CD4-positive, alpha-beta memory T cell (primary cell): ENCODE data around the gene IKZF1. TPM values are rescaled to one million over a fixed set of nuclear protein-coding genes. Genes with fewer than 3 reads are reported as not detected.

Experiments used
- CTCF ChIA-PET: fragments of 350-600 bp; sonication (Branson Sonifier 250); formaldehyde crosslinking; loops from one replicate; lab custom pipeline; 2021; ENCODE audit warnings: inconsistent platforms; ENCODE audit not compliant: partially characterized antibody; lab: Charles Lee
- POLR2A ChIA-PET: fragments of 350-600 bp; sonication (Branson Sonifier 250); formaldehyde crosslinking; loops from one replicate; lab custom pipeline; 2021; ENCODE audit not compliant: partially characterized antibody; lab: Charles Lee
- DNase-seq, 5 donors: peaks; one replicate each; pipeline versions ENCODE4 v3.0.0 to v3.0.0-alpha.2; 2020 to 2022; ENCODE audit warnings: mixed read lengths in 1 of 5
- H3K27ac ChIP-seq: one replicate; pipeline ENCODE4 v1.7.0; 2013; ENCODE audit warnings: low read depth, low read length
- H3K27me3 ChIP-seq: 2 replicates; pipeline ENCODE4 v1.7.0; 2013; ENCODE audit warnings: mild to moderate bottlenecking, low read length, moderate library complexity; ENCODE audit not compliant: insufficient read depth
- H3K36me3 ChIP-seq: 2 replicates; pipeline ENCODE4 v1.7.0; 2013; ENCODE audit warnings: mild to moderate bottlenecking, low read length, moderate library complexity; ENCODE audit not compliant: insufficient read depth
- H3K4me1 ChIP-seq: 2 replicates; pipeline ENCODE4 v1.7.0; 2013; ENCODE audit warnings: mild to moderate bottlenecking, low read length, moderate library complexity; ENCODE audit not compliant: insufficient read depth
- H3K4me3 ChIP-seq, 2 donors: one replicate each; pipeline ENCODE4 v1.7.0; 2013; ENCODE audit warnings: low read length in 2 of 2, mild to moderate bottlenecking in 1 of 2
- H3K9me3 ChIP-seq, 2 donors: one replicate each; pipeline ENCODE4 v1.7.0; 2013; ENCODE audit warnings: low read length in 2 of 2, control low read depth in 1 of 2; ENCODE audit not compliant: control insufficient read depth in 1 of 2
- H3K27ac Mint-ChIP-seq, 7 donors: one replicate each; pipeline ENCODE4 v1.8.0; 2020 to 2021; ENCODE audit warnings: mixed read lengths in 7 of 7, mild to moderate bottlenecking in 6 of 7, inconsistent platforms in 3 of 7, moderate library complexity in 3 of 7
- H3K27me3 Mint-ChIP-seq, 2 donors: one replicate each; pipeline ENCODE4 v1.8.0; 2020 to 2021; ENCODE audit warnings: mixed read lengths in 2 of 2
- H3K36me3 Mint-ChIP-seq, 2 donors: one replicate each; pipeline ENCODE4 v1.8.0; 2020 to 2021; ENCODE audit warnings: mixed read lengths in 2 of 2, inconsistent platforms in 1 of 2, mild to moderate bottlenecking in 1 of 2
- H3K4me1 Mint-ChIP-seq, 4 donors: one replicate each; pipeline ENCODE4 v1.8.0; 2020 to 2021; ENCODE audit warnings: mixed read lengths in 4 of 4, mild to moderate bottlenecking in 1 of 4
- H3K4me3 Mint-ChIP-seq, 8 donors: one replicate each; pipeline ENCODE4 v1.8.0; 2020 to 2021; ENCODE audit warnings: mixed read lengths in 8 of 8, mild to moderate bottlenecking in 7 of 8, moderate library complexity in 6 of 8, inconsistent platforms in 3 of 8
- H3K9me3 Mint-ChIP-seq, 8 donors: one replicate each; pipeline ENCODE4 v1.8.0; 2020 to 2021; ENCODE audit warnings: mixed read lengths in 8 of 8, mild to moderate bottlenecking in 5 of 8, inconsistent platforms in 3 of 8, moderate library complexity in 1 of 8
- intact Hi-C: fragments of 100-400 bp; cut with micrococcal nuclease; formaldehyde crosslinking; loops from one replicate; pipeline ENCODE4 v1.15.1; 2023
- polyA plus RNA-seq, 2 donors: library from polyadenylated mRNA; unstranded; fragments of 300-500 nt; fragmentation: Illumina TruSeq; gene quantifications; one replicate each; pipeline ENCODE4 v1.2.3, GENCODE V29; 2021
- total RNA-seq, 2 experiments: library from RNA; stranded (reverse); gene quantifications; one replicate each; pipeline ENCODE4 v1.2.3, GENCODE V29; 2021

The IKZF1 gene
- total and polyA plus RNA-seq, 4 experiments from 2014 or later = 116 to 479 (median 381) TPM

GRCh38 chr7:50426280-50427045, 121.9 kb downstream of the IKZF1 start:
- intact Hi-C loops = no loop called here
- peak overlapping the region in 1 of 7 donors; percentile 63 for H3K27ac Mint-ChIP-seq
- Histone ChIP-seq H3K9me3 (no peaks in the 10 kb centered on the region), H3K27ac (no peak overlapping the region), H3K4me1 (no peaks in the 10 kb centered on the region), H3K36me3 (no peaks in the 10 kb centered on the region), H3K4me3 (no peak overlapping the region), H3K27me3 (no peaks in the 10 kb centered on the region)
- ChIA-PET CTCF (interaction anchor here (0.7 to 2.6 kb wide), 4 partner anchors 8 to 285 kb away, joined by 3 to 14 read pairs (median 3); no protein-coding TSS in a partner anchor), POLR2A (no interaction called here)
- no peak overlapping the region for H3K4me3 Mint-ChIP-seq
- H3K9me3 Mint-ChIP-seq = peaks cover 0 to 1% (median 0%) of the 10 kb centered on the region in 8 donors
- no peak for DNase-seq
- H3K4me1 Mint-ChIP-seq = no peaks in the 10 kb centered on the region
- no peaks in the 10 kb centered on the region for H3K36me3 Mint-ChIP-seq
- H3K27me3 Mint-ChIP-seq = no peaks in the 10 kb centered on the region

- no peak overlapping the region for H3K4me3 ChIP-seq
- no peaks in the 10 kb centered on the region for H3K36me3 ChIP-seq
- POLR2A ChIA-PET = no interaction called here
- Mint-ChIP-seq H3K27ac (no peak overlapping the region), H3K27me3 (no peaks in the 10 kb centered on the region), H3K4me3 (no peak overlapping the region), H3K4me1 (no peaks in the 10 kb centered on the region), H3K9me3 (peaks cover 0 to 1% (median 0%) of the 10 kb centered on the region in 8 donors), H3K36me3 (no peaks in the 10 kb centered on the region)
- CTCF ChIA-PET = interaction anchor here (0.8 to 2.6 kb wide), 4 partner anchors 9 to 222 kb away, joined by 3 to 14 read pairs (median 3); no protein-coding TSS in a partner anchor
- H3K27me3 ChIP-seq = no peaks in the 10 kb centered on the region
- intact Hi-C loops = no loop called here
- H3K27ac ChIP-seq = no peak overlapping the region
- no peak for DNase-seq
- no peaks in the 10 kb centered on the region for H3K4me1 ChIP-seq
- no peaks in the 10 kb centered on the region for H3K9me3 ChIP-seq
Observed at GRCh38 chr7:50427518-50427917, 123.0 kb downstream of the IKZF1 start.

GRCh38 chr7:50428911-50429310, 124.4 kb downstream of the IKZF1 start:
- H3K4me3 Mint-ChIP-seq = no peak overlapping the region
- Histone ChIP-seq H3K4me1 (no peaks in the 10 kb centered on the region), H3K27me3 (no peaks in the 10 kb centered on the region), H3K36me3 (no peaks in the 10 kb centered on the region), H3K4me3 (no peak overlapping the region), H3K27ac (no peak overlapping the region), H3K9me3 (no peaks in the 10 kb centered on the region)
- no peaks in the 10 kb centered on the region for H3K4me1 Mint-ChIP-seq
- peaks cover 0 to 1% (median 0%) of the 10 kb centered on the region in 8 donors for H3K9me3 Mint-ChIP-seq
- H3K36me3 Mint-ChIP-seq = no peaks in the 10 kb centered on the region
- H3K27ac Mint-ChIP-seq = no peak overlapping the region
- intact Hi-C loops = no loop called here
- POLR2A ChIA-PET = no interaction called here
- CTCF ChIA-PET = interaction anchor here (2.6 kb wide), 1 partner anchor 10 kb away, joined by 14 read pairs; no protein-coding TSS in a partner anchor
- DNase-seq = no peak
- H3K27me3 Mint-ChIP-seq = no peaks in the 10 kb centered on the region

DNA sequence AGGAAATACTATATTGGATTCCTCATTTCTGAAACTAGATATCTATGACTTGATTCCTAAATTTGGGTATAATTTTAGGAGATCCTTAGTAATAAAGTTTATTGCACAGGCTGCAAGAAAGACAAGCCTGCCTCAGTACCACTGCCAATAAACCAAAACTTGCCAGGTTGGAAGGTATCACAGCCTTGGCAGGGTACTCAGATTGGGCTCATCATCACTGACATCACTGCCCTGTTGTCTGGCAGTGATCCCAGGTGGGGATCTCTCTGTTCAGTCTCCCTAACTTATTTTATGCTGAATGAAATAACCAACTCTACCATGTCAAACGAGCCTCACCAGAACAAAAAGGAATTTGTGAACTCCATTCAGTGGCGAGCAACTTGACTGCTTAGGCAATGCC, 126.8 kb downstream of the IKZF1 start:
- intact Hi-C loops = no loop called here
- no peaks in the 10 kb centered on the region for H3K36me3 Mint-ChIP-seq
- H3K4me1 ChIP-seq = no peaks in the 10 kb centered on the region
- H3K9me3 ChIP-seq = no peaks in the 10 kb centered on the region
- CTCF ChIA-PET = no interaction called here
- H3K4me3 ChIP-seq = no peak overlapping the region
- H3K4me1 Mint-ChIP-seq = no peaks in the 10 kb centered on the region
- DNase-seq = no peak
- no peak overlapping the region for H3K27ac Mint-ChIP-seq
- POLR2A ChIA-PET = no interaction called here
- no peaks in the 10 kb centered on the region for H3K9me3 Mint-ChIP-seq
- no peaks in the 10 kb centered on the region for H3K27me3 Mint-ChIP-seq
- H3K27ac ChIP-seq = no peak overlapping the region
- no peak overlapping the region for H3K4me3 Mint-ChIP-seq
- no peaks in the 10 kb centered on the region for H3K27me3 ChIP-seq
- H3K36me3 ChIP-seq = no peaks in the 10 kb centered on the region

DNA sequence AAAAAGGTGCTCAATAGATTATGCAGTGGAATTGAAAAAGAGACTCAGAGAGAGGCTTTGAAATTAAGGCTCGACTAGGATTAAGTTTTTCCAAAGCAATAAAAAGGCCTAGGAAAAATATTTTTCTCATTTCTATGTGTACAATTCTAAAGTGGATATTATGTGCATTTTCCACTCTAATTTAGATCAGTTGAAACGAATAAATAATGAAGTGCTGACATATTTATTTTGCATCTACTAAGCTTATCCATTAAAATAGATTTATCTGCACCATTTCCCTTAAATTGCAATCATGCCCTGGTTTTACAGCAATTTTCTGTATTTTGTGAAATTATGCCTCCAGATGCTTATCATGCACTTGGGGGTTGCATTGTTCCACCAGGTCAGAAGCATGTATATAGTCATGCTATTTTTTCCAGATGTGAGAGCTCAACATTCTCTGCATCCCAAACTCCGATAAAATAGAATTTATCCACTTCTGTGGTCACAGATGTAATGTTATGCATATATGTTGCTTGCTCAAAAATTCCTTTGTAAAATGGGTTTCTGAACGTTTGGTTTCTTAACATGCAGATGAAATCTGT, 127.3 kb downstream of the IKZF1 start:
- no peaks in the 10 kb centered on the region for H3K27me3 Mint-ChIP-seq
- H3K9me3 Mint-ChIP-seq = no peaks in the 10 kb centered on the region
- Histone ChIP-seq H3K9me3 (no peaks in the 10 kb centered on the region), H3K27me3 (no peaks in the 10 kb centered on the region), H3K27ac (no peak overlapping the region), H3K36me3 (no peaks in the 10 kb centered on the region), H3K4me1 (no peaks in the 10 kb centered on the region), H3K4me3 (no peak overlapping the region)
- H3K4me3 Mint-ChIP-seq = no peak overlapping the region
- no peak for DNase-seq
- no peaks in the 10 kb centered on the region for H3K4me1 Mint-ChIP-seq
- ChIA-PET CTCF (interaction anchor here (0.6 kb wide), 1 partner anchor 312 kb away, joined by 3 read pairs; no protein-coding TSS in a partner anchor), POLR2A (no interaction called here)
- intact Hi-C loops = no loop called here
- H3K36me3 Mint-ChIP-seq = no peaks in the 10 kb centered on the region
- no peak overlapping the region for H3K27ac Mint-ChIP-seq

DNA sequence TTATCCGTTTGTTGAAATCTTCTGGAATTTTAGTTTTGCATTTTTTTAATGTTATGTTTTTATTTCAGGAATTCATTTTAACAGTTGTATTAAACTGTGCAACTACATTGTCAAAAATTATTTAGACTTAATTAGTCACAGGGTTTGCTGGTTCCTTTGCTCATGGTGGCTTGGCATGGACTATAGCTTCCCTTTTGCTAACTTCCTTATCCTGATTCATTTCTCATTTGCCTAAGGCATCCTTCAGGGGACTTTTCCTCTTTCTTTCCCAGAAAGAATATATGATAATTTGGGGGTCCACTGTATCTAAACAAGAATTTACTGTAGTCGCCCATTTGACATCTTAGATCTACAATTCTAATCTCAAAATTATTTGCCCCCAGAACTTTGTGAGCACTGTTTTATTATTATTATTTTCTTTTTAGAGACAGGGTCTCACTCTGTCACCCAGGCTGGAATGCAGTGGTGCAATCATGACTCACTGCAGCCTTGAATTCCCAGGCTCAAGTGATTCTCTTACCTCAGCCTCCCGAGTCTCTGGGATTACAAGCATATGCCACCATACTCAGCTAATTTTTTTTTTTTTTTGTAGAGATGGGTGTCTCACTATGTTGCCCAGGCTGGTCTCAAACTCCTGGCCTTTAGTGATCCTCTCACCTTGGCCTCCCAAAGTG, 131.8 kb downstream of the IKZF1 start:
- CTCF ChIA-PET = interaction anchor here (2.9 kb wide), 1 partner anchor 18 kb away, joined by 9 read pairs; no protein-coding TSS in a partner anchor
- POLR2A ChIA-PET = no interaction called here
- no peak overlapping the region for H3K4me3 Mint-ChIP-seq

GRCh38 chr7:50446542-50446960, 142.0 kb downstream of the IKZF1 start:
- H3K27me3 ChIP-seq = no peaks in the 10 kb centered on the region
- no peak overlapping the region for H3K4me3 Mint-ChIP-seq
- no peaks in the 10 kb centered on the region for H3K9me3 Mint-ChIP-seq
- CTCF ChIA-PET = no interaction called here
- peak overlapping the region in 1 of 7 donors; percentile 22 for H3K27ac Mint-ChIP-seq
- H3K27me3 Mint-ChIP-seq = no peaks in the 10 kb centered on the region
- H3K36me3 Mint-ChIP-seq = peaks cover 28 to 33% of the 10 kb centered on the region in 2 donors
- H3K27ac ChIP-seq = no peak overlapping the region
- H3K4me1 ChIP-seq = peaks cover 20% of the 10 kb centered on the region
- no peak overlapping the region for H3K4me3 ChIP-seq
- H3K36me3 ChIP-seq = peaks cover 17% of the 10 kb centered on the region
- H3K9me3 ChIP-seq = no peaks in the 10 kb centered on the region
- POLR2A ChIA-PET = no interaction called here
- intact Hi-C loops = no loop called here
- no peak for DNase-seq
- peaks cover 17 to 28% (median 20%) of the 10 kb centered on the region in 4 donors for H3K4me1 Mint-ChIP-seq

More for the DNA sequence above, 131.8 kb downstream of the IKZF1 start:
- Mint-ChIP-seq H3K27me3 (no peaks in the 10 kb centered on the region), H3K36me3 (peaks cover 15% of the 10 kb centered on the region in 2 donors), H3K4me1 (no peaks in the 10 kb centered on the region), H3K9me3 (peaks cover 0 to 3% (median 0%) of the 10 kb centered on the region in 8 donors), H3K27ac (no peak overlapping the region)
- Histone ChIP-seq H3K9me3 (no peaks in the 10 kb centered on the region), H3K4me1 (no peaks in the 10 kb centered on the region), H3K27ac (no peak overlapping the region), H3K4me3 (no peak overlapping the region), H3K36me3 (no peaks in the 10 kb centered on the region), H3K27me3 (no peaks in the 10 kb centered on the region)
- DNase-seq = no peak
- intact Hi-C loops = no loop called here
